Effector CD4-positive, alpha-beta T cell (primary cell): ENCODE results near the gene OTP.
"Not testable (repeated sequence)": the region's sequence is repeated elsewhere in the genome, so short reads cannot be mapped to it uniquely, and the experiment has no call there.

ENCODE experiments used
- DNase-seq: peaks from one replicate; pipeline ENCODE4 v3.0.0-alpha.2; 2020

OTP gene

GRCh38 chr5:77599679-77600078, 38.8 kb downstream of the OTP start:
- no peak for DNase-seq

GRCh38 chr5:77590347-77590746, 48.2 kb downstream of the OTP start:
- no peak for DNase-seq

GRCh38 chr5:77588175-77588574, 50.3 kb downstream of the OTP start:
- DNase-seq, result no peak

- no peak for DNase-seq
These were observed 52.4 kb downstream of the OTP start for GRCh38 chr5:77586101-77586500.

GRCh38 chr5:77582143-77582542, 56.4 kb downstream of the OTP start:
- not testable (repeated sequence) for DNase-seq
